ENCODE measurements around the gene ARHGEF28. TPM values are rescaled to one million over a fixed set of nuclear protein-coding genes. Genes with fewer than 3 reads are reported as not detected.

ARHGEF28 gene
- total and polyA plus RNA-seq, 10 of the 15 experiments (the other 5 are each of a cell fraction or from before 2014, with no cell fraction given) = 0.10 to 0.72 (median 0.22) TPM; not detected in 2

- H3K27ac ChIP-seq (ENCODE audit: control insufficient read depth, insufficient read depth) = no peak overlapping the region
- H3K9me3 ChIP-seq (replicated peaks; ENCODE audit: control insufficient read depth, insufficient read depth, low read length) = no peaks in the 10 kb centered on the region
- ATAC-seq = no peak
- H3K27me3 ChIP-seq (replicated peaks in 1 of 2; ENCODE audit: control insufficient read depth in 2 of 2, insufficient read depth in 2 of 2, low read length in 1 of 2) = no peaks in the 10 kb centered on the region
- DNase-seq (ENCODE audit: low read depth, low spot score) = no peak
- ChIA-PET POLR2A (no interaction called here), SMC1A (ENCODE audit: uncharacterized antibody, unreplicated experiment) (interaction anchor here (0.6 kb wide), 1 partner anchor 12 kb away, joined by 3 read pairs; no protein-coding TSS in a partner anchor), RAD21 (ENCODE audit: unreplicated experiment) (no interaction called here), CTCF (interaction anchor here (2.6 kb wide), 1 partner anchor 14 kb away, joined by 10 read pairs; no protein-coding TSS in a partner anchor)
- no peaks in the 10 kb centered on the region for H4K20me1 ChIP-seq (ENCODE audit: control insufficient read depth, insufficient read depth)
- no peak overlapping the region for H2AFZ ChIP-seq (ENCODE audit: control insufficient read depth, low read depth, low read length)
- in situ Hi-C loops (cut with MboI) (no loop called here), intact Hi-C loops (cut with micrococcal nuclease; ENCODE audit: unreplicated experiment) (no loop called here)
- no peak for TF ChIP-seq ESRRA (IDR thresholded peaks at IDR 0.05; ENCODE audit: low read length)
- no peak for TF ChIP-seq PKNOX1 (IDR thresholded peaks at IDR 0.05)
- no peak for TF ChIP-seq ZBED1 (IDR thresholded peaks at IDR 0.05; ENCODE audit: borderline replicate concordance)
- TF ChIP-seq MTA3 (IDR thresholded peaks at IDR 0.05; ENCODE audit: borderline replicate concordance, low read length) = no peak
- no peak for TF ChIP-seq E2F4 (IDR thresholded peaks at IDR 0.05; ENCODE audit: low read depth, low read length)
- no peak for TF ChIP-seq E2F8 (IDR thresholded peaks at IDR 0.05; ENCODE audit: low read depth, partially characterized antibody)
- no peak for TF ChIP-seq HDAC2 (IDR thresholded peaks at IDR 0.05)
- no peak overlapping the region for H3K4me2 ChIP-seq (ENCODE audit: control insufficient read depth, insufficient read depth)
- no peaks in the 10 kb centered on the region for H3K4me1 ChIP-seq (ENCODE audit: control insufficient read depth, insufficient read depth, low read length)
- no peaks in the 10 kb centered on the region for H3K79me2 ChIP-seq (ENCODE audit: control insufficient read depth, insufficient read depth, low read length)
- FAIRE-seq = no peak
- no peaks in the 10 kb centered on the region for H3K36me3 ChIP-seq (ENCODE audit: control insufficient read depth in 2 of 2, insufficient read depth in 2 of 2, low read length in 1 of 2)
- H3K9ac ChIP-seq (ENCODE audit: control insufficient read depth, insufficient read depth, low read length) = no peak overlapping the region
- no peak overlapping the region for H3K4me3 ChIP-seq
- 43% methylated on average over 3 of the region's 3 CpGs for WGBS (ENCODE audit: insufficient coverage, insufficient replicate concordance, low lambda C conversion rate, missing lambda C conversion rate)
- BruUV-seq (replicated peaks) = no TSS peak
These were observed 75.6 kb downstream of the ARHGEF28 start for GRCh38 chr5:73701566-73701965.

All from GM12878 (cell line).